ENCODE data around the gene NTRK1.

DNA sequence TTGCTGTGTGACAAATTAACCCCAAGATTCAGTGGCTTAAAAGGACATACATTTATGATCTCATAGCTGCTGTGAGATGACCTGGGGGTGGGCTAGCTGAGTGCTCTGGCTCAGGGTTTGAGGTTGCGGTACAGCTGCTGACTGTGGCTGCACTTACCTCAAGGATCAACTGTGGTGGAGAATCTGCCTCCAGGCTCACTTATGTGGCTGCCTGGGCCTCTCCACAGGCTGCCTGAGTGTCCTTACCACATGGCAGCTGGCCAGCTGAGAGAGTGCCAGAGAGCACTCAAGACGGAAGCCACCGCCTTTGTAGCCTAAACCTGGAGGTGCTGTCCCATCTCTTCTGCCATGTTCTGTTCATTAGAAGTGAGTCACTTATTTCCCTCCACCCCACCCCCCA is 65.5 kb downstream of the NTRK1 start:
- TF ChIP-seq, protein P1, sequence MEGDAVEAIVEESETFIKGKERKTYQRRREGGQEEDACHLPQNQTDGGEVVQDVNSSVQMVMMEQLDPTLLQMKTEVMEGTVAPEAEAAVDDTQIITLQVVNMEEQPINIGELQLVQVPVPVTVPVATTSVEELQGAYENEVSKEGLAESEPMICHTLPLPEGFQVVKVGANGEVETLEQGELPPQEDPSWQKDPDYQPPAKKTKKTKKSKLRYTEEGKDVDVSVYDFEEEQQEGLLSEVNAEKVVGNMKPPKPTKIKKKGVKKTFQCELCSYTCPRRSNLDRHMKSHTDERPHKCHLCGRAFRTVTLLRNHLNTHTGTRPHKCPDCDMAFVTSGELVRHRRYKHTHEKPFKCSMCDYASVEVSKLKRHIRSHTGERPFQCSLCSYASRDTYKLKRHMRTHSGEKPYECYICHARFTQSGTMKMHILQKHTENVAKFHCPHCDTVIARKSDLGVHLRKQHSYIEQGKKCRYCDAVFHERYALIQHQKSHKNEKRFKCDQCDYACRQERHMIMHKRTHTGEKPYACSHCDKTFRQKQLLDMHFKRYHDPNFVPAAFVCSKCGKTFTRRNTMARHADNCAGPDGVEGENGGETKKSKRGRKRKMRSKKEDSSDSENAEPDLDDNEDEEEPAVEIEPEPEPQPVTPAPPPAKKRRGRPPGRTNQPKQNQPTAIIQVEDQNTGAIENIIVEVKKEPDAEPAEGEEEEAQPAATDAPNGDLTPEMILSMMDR (IDR thresholded peaks at IDR 0.05): no peak
- TF ChIP-seq ZFX (IDR thresholded peaks at IDR 0.05; ENCODE audit: borderline replicate concordance): no peak
